ENCODE results near the gene CFAP77.

CFAP77 gene

GRCh38 chr9:132497731-132498130 lies 87.7 kb downstream of the CFAP77 start:
- DNase-seq, result no peak

- no peak for DNase-seq
Measured at GRCh38 chr9:132498531-132499210, 88.7 kb downstream of the CFAP77 start.

- no peak for DNase-seq
Measured at GRCh38 chr9:132499251-132499650, 89.2 kb downstream of the CFAP77 start.

- DNase-seq, result no peak
Measured at GRCh38 chr9:132500193-132500592, 90.2 kb downstream of the CFAP77 start.

GRCh38 chr9:132502480-132502879 lies 92.5 kb downstream of the CFAP77 start:
- no peak for DNase-seq

- no peak for DNase-seq
Measured at GRCh38 chr9:132503116-132503515, 93.1 kb downstream of the CFAP77 start.

GRCh38 chr9:132504488-132504887 lies 94.5 kb downstream of the CFAP77 start:
- no peak for DNase-seq

GRCh38 chr9:132505991-132506655 lies 96.1 kb downstream of the CFAP77 start:
- no peak for DNase-seq

- no peak for DNase-seq
Measured at GRCh38 chr9:132506977-132507669, 97.1 kb downstream of the CFAP77 start.

GRCh38 chr9:132507670-132508469 lies 97.9 kb downstream of the CFAP77 start:
- peak; percentile 39 to 67 for DNase-seq

GRCh38 chr9:132509928-132510874 lies 100.2 kb downstream of the CFAP77 start:
- DNase-seq, result no peak

- DNase-seq, result no peak
Measured at GRCh38 chr9:132511191-132511999, 101.4 kb downstream of the CFAP77 start.

GRCh38 chr9:132513416-132513815 lies 103.4 kb downstream of the CFAP77 start:
- DNase-seq, result no peak

GRCh38 chr9:132514011-132514744 lies 104.2 kb downstream of the CFAP77 start:
- DNase-seq, result no peak

GRCh38 chr9:132514821-132515220 lies 104.8 kb downstream of the CFAP77 start:
- no peak for DNase-seq

GRCh38 chr9:132516301-132516700 lies 106.3 kb downstream of the CFAP77 start:
- DNase-seq, result no peak

- no peak for DNase-seq
Measured at GRCh38 chr9:132516911-132517310, 106.9 kb downstream of the CFAP77 start.

GRCh38 chr9:132517815-132518550 lies 108.0 kb downstream of the CFAP77 start:
- DNase-seq, result no peak

- DNase-seq, result no peak
Measured at GRCh38 chr9:132518626-132519025, 108.6 kb downstream of the CFAP77 start.

- no peak for DNase-seq
Measured at GRCh38 chr9:132519033-132519432, 109.0 kb downstream of the CFAP77 start.

All from CD4-positive, alpha-beta T cell treated with Interleukin-1 beta for 1 hour (primary cell).